HG03558 (cell line): ENCODE results near the gene ACSL5.

ENCODE experiments used
- ATAC-seq: cut with Tn5 transposase; IDR thresholded peaks from one replicate; pipeline ENCODE4 v1.9.1; 2021; ENCODE audit warnings: moderate number of reproducible peaks; ENCODE audit not compliant: unreplicated experiment; ENCODE audit errors: extremely low read depth

ACSL5 gene

GRCh38 chr10:112373912-112374338, at the start of gene ACSL5:
Gene ACSL5 (plus strand): TSS chr10:112374116. CDS start chr10:112394947, 20,831 bp downstream.
- ATAC-seq: no peak

GRCh38 chr10:112327678-112328077, 46.2 kb upstream of the ACSL5 start:
- ATAC-seq: no peak

GRCh38 chr10:112330162-112330561, 43.8 kb upstream of the ACSL5 start:
- ATAC-seq: no peak

GRCh38 chr10:112330607-112331160, 43.2 kb upstream of the ACSL5 start:
- ATAC-seq: no peak

- no peak for ATAC-seq
Observed at GRCh38 chr10:112332022-112332421, 41.9 kb upstream of the ACSL5 start.

GRCh38 chr10:112332509-112333228, 41.2 kb upstream of the ACSL5 start:
- ATAC-seq: no peak

GRCh38 chr10:112333452-112333851, 40.5 kb upstream of the ACSL5 start:
- ATAC-seq: no peak

- no peak for ATAC-seq
Observed at GRCh38 chr10:112335111-112335867, 38.6 kb upstream of the ACSL5 start.

GRCh38 chr10:112335868-112336265, 38.0 kb upstream of the ACSL5 start:
- no peak for ATAC-seq

- no peak for ATAC-seq
Observed at GRCh38 chr10:112336556-112337201, 37.2 kb upstream of the ACSL5 start.

GRCh38 chr10:112338957-112339356, 35.0 kb upstream of the ACSL5 start:
- no peak for ATAC-seq

GRCh38 chr10:112340601-112341000, 33.3 kb upstream of the ACSL5 start:
- no peak for ATAC-seq

GRCh38 chr10:112343056-112343806, 30.7 kb upstream of the ACSL5 start:
- ATAC-seq: no peak

- no peak for ATAC-seq
Observed at GRCh38 chr10:112344261-112344660, 29.7 kb upstream of the ACSL5 start.

- ATAC-seq: no peak
Observed at GRCh38 chr10:112345202-112345601, 28.7 kb upstream of the ACSL5 start.

- no peak for ATAC-seq
Observed at GRCh38 chr10:112345743-112346142, 28.2 kb upstream of the ACSL5 start.

GRCh38 chr10:112346774-112347173, 27.1 kb upstream of the ACSL5 start:
- ATAC-seq: no peak

- ATAC-seq: no peak
Observed at GRCh38 chr10:112347709-112348671, 25.9 kb upstream of the ACSL5 start.

GRCh38 chr10:112348759-112349158, 25.2 kb upstream of the ACSL5 start:
- ATAC-seq: no peak
